Prostate gland (tissue), 2 donors: Measurements from ENCODE around the gene SHISA6.

ENCODE experiments used
- CTCF ChIP-seq, 4 experiments: fragments of 200-600 bp in 2 of 4; fragments of 450-650 bp in 2 of 4; sonication (generic) in 2 of 4; IDR thresholded peaks; 1 replicate in 3 of 4; 2 replicates in 1 of 4; pipeline ENCODE4 v1.5.1; 2016 to 2019; ENCODE audit warnings: antibody characterized with exemption in 4 of 4, mild to moderate bottlenecking in 2 of 4, moderate library complexity in 2 of 4
- POLR2A ChIP-seq: fragments of 450-650 bp; IDR thresholded peaks from one replicate; pipeline ENCODE4 v1.6.1; 2016; ENCODE audit warnings: antibody characterized with exemption, mild to moderate bottlenecking

GRCh38 chr17:11221721-11222120 is 19.3 kb upstream of the SHISA6 start:
- TF ChIP-seq CTCF (IDR thresholded peaks at IDR 0.05) (no peak), POLR2A (no peak)
